Stromal cell of bone marrow (primary cell): Measurements from ENCODE around the gene TSC1.
"Not testable (repeated sequence)": the region's sequence is repeated elsewhere in the genome, so short reads cannot be mapped to it uniquely, and the experiment has no call there.

Experiments
- DNase-seq: peaks from one replicate; pipeline ENCODE4 v3.0.0-alpha.2; 2012; ENCODE audit warnings: low read depth

Gene TSC1

DNA sequence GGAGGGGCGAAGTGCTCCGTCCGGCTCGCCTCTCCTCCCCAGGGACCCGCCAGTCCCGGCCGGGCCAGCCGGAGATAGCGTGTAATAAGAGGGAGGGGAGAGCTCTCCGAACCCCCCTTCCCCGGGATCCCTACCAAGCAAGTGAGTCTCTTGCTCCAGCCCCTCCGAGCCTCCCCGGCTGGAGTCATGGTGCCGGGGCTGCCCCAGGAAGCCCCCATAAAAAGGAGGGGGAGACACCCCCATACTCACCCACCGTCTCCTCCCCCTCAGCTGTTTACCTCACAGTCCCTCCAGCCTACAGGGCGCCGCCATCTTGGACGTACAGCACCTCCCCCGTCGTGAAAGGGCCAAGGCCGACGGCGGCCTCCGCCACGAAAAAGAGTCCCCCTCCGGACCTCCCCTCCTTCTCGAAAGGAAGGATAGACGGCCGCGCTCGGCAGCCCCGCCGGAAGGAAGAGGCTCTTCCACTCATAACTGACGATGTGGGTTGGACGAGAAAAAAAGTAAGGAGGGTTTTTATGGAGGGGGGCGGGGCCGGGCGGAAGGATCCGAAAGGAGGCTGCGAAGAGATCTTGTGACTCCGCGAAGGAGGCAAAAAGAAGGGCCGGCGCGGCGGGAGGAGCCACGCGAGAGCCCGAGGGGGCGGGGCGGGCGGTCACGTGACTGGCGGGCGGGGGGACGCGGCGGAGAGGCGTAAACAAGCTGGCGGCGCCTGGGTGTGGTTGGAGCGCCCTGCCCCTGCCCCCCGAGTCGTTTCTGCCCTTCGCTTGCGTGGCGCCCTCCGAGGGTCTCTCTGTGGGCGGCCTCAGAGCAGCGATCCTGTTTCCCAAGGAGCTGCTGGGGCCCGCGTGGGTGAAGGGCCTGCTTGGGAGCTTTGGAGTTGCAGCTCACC is at the start of gene TSC1:
TSS of gene TSC1 (minus strand) at position 323 of the 892 bp plus-strand sequence. CDS start 15,744 bp downstream, outside the sequence.
- DNase-seq, result peak; percentile 91

DNA sequence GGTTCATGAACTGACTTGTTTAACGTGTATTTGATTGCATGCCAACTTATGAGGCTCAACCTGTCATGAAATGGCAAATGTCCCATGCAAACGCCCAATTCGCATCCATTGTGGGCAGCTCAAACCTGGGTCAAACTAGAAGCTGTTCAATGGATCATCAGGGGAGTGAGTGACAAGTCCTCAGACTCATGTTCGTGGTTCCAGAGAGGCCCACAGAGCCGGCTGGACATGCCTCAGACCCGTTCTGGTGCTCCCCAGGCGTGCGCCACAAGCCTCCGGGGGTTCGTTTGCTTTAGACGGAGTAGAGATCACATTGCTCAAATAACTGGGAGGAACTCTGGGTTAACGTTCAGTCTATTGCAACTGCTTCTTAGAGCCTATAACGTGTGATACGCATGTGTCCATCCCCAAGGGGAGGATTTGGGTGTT is 49.1 kb upstream of the TSC1 start:
- DNase-seq, result no peak

DNA sequence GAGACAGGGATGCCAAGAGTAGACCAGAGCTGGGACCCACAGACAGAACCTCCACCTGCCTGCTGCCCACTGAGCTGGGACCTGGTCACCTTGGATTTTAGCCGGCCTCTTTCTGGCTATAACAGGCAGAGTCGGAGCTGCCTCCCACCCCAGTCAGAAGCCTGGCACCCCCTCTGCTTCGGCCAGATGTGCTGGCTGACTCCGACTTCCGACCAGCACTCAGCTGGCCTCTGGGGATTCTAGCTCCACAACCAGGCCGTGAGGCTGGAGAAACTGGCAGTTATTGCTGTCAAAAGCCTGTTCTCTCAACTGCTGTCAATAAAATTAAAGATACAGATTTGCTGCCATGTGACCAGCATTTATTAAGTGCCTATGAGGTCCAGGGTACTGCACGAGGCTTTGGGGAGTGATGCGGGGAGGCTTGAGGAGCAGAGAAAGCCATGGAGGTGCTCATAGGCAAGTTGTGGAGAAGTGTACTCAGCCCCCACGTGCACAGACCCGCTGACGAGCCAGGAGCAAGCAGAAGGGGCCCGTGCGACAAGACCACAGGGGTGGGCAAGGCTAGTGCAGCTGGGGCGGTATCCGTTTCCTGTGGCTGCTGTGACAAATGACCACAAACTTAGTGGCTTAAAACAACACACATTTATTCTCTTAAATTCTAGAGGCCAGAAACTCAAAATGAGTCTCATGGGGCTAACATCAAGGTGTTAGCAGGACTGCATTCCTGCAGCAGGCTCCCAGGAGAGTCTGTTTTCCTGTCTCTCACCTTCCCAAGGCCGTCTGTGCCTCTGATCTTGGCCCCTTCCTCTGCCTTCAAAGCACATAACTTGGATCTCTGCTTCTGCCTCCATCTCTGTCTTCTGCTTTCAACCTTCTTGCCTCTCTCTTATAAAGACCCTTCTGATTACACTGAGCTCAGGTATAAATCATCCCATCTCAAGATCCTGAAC is 47.2 kb upstream of the TSC1 start:
- DNase-seq, result no peak

DNA sequence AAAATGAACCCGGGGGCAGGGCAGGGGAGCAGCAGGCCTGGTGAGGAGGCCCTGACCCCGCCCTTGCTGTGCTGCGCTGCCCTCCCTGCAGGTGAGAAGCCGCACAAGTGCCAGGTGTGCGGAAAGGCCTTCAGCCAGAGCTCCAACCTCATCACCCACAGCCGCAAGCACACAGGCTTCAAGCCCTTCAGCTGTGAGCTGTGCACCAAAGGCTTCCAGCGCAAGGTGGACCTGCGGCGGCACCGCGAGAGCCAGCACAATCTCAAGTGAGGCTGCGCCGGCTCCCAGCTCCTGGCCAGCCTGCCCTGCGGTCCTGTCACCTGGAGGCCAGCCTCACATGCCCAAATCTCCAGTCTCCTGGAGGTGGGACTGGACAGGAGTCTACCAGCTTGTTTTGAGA is 46.4 kb upstream of the TSC1 start:
- DNase-seq, result no peak

DNA sequence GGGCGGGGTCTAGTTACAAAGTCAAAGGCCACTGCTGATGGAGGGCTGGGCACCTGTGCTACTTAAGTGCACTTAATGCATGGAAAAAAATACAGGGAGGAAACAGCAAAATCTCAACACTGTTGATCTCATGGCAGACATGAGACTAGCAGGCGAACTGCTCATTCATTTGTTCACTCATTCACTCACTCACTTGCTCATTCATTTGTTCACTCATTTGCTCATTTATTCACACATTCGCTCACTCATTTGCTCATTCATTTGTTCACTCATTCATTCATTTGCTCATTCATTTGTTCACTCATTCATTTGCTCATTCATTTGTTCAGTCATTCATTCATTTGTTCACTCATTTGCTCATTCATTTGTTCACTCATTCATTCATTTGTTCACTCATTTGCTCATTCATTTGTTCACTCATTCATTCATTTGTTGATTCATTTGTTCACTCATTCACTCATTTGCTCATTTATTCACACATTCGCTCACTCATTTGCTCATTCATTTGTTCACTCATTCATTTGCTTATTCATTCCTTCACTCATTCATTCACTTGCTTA is 45.7 kb upstream of the TSC1 start:
- DNase-seq, result not testable (repeated sequence)

DNA sequence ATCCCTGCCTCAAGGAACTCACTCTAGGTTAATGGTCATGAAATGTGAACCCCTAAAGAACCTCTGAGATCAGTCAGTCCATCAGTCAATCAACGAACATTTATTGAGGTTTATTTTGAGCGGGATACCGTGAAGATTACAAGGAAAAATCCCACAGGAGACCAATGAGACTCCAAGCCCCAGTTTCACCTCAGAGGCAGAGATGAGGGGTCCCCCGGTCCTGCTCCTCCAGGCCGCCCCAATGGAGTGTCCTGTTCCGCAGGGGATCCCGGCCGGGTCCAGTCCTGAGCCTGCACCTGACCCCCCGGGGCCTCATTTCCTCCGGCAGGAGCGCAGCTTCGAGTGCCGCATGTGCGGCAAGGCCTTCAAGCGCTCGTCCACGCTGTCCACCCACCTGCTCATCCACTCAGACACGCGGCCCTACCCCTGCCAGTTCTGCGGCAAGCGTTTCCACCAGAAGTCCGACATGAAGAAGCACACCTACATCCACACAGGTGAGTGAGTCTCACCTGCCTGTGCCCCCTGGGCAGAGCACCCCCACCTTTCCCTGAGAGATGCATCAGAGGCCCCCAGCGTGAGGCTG is 45.1 kb upstream of the TSC1 start:
- no peak for DNase-seq

DNA sequence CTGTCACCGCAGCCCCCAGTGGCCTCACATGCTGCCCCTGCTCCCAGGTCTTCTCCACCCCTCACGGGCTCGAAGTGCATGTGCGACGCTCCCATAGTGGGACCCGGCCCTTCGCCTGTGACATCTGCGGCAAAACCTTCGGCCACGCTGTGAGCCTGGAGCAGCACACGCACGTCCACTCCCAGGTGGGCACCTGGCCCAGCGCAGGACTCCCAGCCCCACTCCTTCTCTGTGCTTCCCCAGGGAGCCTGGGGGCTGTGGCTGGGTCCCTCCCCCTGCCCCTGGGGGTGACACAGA is 44.5 kb upstream of the TSC1 start:
- DNase-seq, result no peak

DNA sequence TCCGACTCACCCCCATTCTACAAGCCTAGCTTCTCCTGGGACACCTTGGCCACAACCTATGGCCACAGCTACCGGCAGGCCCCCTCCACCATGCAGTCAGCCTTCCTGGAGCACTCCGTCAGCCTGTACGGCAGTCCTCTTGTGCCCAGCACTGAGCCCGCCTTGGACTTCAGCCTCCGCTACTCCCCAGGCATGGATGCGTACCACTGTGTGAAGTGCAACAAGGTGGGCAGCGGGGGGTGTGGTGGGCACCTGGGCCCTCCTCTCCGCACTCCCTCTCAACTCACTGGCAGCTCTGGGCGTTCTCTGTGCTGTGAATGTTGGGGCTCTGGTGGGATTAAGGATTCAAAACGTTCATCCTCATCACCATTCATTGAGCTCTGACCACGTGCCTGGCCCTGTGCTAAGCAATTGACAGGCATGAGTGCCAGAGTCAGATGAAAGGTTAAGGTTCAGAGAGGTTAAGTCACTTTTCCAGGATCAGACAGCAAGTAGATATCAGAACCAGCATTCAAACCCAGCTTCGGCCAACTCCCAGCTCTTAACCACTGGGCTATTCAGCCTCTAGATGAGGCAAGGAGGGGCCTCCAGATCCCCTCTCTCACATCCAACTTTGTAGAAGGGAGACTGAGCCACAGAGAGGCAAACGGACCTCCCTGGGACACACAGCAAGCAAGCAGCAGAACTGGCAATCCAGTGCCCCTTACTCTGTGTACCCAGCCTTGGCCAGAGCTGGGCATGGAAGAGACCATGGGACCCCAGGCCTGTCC is 44.0 kb upstream of the TSC1 start:
- no peak for DNase-seq

DNA sequence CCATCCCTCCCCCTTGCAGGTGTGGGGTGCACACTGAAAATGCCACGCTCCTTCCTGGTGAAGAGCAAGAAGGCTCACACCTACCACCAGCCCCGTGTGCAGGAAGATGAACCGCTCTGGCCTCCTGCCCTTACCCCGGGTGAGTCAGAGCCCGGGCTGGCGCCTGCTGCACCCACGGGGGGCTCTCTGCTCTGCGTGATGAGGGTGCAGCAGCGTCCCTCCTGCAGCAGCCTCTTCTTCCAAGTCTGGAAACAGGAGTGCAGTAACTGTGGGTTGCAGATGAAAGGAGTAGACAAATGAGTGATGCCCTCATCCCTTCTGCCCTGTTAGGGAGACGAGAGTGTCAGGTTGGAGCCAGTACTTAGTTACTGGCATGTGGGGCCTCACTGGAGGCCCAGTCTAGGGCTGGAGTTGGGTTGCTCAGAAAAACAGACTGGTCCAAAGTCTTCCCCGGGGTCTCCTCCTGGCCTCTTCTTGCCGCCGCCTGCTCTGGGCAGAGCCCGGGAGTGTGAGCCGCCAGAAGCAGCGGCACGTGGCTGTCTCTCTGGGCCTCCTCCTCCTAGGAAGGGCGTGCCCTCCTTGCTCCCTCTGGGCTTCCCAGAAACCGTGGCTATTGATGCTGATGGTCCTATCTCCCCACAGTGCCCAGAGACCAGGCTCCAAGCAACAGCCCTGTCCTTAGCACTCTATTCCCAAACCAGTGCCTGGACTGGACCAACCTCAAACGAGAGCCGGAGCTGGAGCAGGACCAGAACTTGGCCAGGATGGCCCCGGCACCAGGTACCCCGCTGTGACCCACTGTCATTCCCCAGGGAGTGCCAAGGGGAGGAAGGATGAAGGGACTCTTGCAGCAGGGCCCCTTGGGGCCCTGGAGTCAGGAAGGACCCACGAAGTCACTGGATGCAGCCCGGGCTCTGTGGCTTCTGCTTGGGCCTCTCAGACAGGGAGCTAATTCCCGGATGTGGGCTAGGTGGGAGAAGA is 42.5 kb upstream of the TSC1 start:
- no peak for DNase-seq

DNA sequence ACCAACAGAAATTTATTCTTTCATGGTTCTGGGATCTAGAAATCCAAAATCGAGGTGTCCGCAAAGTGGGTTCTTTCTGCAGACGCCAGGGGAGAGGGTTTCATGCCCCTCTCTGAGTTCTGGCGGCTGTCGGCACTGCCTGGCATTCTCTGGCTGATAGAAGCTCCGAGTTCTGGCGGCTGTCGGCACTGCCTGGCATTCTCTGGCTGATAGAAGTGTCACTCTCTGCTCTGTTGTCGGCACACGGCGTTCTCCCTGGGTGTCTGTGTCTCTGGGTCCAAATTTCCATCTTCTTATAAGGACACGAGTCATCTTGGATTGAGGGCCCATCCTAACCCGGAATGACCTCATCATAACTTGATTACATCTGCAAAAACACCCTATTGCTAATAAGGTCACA is 41.7 kb upstream of the TSC1 start:
- DNase-seq, result no peak

DNA sequence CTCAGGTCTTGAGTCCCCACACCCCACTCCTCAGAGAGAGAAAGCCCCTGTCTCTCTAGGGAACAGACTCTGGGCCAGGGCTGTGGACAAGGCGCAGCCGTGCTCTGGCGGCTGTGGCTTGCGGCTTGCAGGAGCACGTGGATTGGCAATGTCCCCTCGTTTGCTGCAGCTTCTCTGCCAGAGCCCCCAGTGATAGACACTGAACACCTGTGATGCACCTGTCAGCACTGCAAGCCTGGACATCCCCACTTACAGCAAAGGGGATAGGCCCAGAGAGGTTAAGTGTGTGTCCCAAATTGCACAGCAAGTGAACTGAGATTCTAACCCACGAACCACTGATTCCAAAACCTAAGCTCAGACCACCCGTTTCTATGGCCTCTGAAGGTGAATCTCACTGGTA is 41.1 kb upstream of the TSC1 start:
- no peak for DNase-seq

DNA sequence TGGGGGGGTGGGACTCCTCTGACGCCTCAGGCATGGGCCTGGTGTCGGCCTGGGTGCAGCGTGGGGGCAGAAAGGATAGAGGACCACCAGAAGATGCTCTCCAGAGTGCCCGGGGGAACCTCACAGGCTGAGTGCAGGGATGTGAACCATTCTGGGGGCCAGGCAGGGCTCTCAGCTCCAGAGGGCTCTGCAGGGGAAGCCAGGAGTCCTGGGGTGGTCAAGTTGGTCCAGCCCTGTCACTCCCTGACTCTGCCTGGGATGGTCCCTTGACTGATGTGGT is 40.6 kb upstream of the TSC1 start:
- DNase-seq, result no peak

DNA sequence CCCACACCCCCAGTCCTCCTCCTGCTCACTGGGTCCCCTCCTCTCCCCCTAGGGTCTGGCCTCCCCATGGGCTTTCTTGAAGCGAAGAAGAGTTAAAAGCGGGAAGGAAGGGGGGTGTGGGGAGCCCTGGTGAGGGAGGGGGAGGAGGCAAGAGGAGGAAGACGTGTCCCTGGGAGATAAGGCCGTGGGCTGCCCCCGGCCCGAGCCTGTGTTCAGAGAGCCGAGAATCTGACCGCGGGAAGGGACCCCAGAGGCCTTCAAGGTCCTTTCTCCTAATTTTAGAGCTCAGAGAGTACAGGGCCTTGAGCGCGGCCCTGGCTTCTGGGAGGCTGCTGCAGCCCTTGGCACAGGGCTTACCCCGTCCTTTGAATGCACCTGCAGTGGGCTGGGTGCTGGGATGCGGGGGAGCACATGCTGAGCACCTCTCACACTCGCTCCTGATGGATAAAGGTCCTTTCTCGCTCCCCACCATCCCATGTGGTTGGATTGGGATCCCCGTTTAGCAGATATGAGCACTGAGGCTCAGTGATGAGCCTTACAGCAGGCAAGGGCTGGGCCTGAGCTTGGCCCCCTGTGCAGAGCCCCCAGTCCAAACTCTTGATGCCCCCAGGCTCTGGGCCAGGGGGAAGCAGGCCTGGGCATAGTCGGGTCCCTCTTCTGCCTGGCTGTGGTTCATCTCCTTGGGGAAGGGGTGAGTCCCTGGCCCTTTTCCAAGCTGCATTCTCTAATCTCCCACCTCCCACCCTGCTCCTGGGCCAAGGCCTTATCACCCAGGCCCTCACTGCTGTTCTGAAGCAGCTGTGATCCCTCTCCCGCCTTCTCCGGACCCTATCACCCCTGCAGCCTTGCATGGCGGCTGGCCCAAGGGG is 40.0 kb upstream of the TSC1 start:
- no peak for DNase-seq

DNA sequence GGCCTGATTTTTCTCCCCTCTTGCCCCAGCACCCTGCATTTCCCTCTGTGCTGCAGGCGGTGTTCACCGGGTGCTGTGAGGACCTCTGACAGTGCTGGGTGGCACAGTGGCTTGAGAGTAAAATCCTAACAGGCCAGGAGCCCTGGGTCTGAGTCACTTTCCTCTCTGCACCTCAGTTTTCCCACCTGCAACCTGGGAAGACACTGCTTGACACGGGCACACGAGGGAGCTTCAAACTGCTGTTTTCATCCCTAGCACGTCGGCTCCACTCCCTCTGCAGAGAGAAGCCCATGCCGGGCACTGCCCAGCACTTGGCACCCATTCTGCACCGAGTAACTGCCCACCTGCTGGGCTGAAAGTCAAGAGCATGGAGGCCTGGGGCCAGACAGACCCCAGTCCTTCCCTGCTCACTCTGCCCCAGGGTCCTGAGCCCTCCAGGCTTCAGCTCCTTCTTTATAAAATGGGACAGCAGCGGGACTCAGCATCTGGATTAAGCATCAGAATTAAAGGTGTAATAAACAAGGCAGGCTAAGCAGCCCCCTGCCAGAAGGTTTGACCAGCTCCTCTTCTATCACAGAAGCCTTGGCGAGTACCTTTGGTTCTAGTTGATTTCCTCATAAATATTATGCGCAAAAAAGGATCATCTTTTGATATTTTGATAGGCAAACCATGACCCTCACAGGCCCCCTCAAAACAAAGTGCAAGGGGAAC is 39.2 kb upstream of the TSC1 start:
- DNase-seq, result no peak

DNA sequence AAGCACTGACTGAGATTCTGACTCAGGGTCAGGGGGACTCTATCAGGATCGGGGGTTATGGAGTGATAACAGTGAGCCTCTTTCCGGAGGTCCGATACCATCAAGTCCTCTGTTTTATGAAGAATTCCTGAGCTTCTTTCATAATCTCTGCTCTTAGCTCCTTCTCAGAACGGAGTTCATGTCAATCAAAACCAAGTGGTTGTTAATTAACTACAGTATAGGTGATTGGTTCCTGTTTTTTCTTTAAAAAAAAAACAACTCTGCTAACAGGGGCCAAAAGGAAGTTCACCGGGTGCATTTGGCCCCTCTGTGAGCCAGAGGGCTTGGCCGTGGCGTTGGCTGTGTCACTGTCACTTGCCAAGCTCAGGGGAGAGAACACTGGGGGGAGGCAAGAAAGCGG is 38.0 kb upstream of the TSC1 start:
- DNase-seq, result no peak

DNA sequence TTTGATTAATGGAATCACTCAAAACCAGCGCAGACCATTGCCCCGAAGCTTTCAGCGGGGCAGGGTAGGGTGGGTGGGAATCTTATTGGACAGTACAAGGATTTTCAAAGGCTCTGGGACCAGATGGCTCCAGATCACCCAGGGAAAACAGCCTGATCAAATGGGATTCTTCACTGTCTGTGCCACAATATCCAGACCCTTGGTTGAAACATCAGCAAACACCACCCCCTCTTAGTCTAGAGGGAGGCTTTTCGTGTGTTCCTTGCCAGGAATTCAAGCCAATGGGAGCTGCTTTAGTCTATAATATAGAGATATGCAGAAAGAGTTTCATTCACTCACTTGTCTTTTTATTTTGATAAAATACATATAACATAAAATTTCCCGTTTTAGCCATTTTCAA is 35.7 kb upstream of the TSC1 start:
- no peak for DNase-seq

DNA sequence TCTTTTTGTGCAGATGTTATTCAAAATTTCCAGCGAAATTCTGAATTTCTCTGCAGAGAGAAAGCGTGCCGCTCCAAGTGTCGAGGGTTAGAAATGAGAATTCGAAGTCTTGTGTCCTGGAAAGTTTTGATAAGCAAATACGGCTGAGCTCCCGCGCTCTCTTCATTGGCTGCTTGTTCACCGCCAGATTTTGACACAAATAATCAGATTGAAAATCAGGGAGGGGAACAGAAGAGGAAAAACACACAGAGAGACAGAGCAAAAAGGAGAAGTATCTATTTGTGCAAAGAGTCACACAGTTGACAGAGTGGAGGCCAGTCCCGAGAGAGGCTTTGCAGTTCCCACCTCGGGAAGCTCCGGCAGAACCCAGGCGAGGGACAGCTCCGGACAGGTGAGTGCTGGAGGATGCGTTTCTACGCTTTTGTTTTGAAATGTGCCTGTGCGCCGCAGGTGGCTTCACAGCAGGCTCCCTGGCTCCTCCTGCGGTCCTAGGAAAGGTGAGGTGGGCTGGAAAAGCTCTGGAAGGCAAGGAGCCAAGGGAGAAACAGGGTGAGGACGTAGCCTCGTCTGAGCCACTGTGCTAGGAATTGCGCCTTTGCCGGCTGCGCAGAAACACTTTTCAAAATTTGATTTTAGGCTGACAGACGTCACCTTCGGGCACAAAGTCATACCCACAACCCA is 34.2 kb upstream of the TSC1 start, which contains the start of gene GFI1B:
TSS of gene GFI1B (plus strand) at position 244 of the 681 bp plus-strand sequence. CDS start 7,985 bp downstream, outside the sequence.
- DNase-seq, result no peak

DNA sequence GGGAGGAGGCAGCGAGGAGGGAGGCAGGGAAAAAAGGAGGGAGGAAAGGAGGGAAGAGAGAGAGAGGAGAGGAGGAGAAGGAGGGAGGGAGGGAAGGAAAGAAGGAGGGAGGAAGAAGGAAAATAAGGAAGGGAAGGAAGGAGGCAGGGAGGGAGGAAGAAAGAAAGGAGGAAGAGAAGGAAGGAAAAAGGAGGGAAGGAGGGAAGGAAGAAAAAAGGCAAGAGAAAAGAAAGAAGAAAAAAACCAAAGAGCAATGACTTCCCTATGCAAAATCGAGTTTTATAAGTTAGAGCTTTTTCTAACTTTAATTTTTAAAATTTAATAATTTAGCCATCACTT is 33.7 kb upstream of the TSC1 start:
- DNase-seq, result no peak
